Hematopoietic multipotent progenitor cell treated with erythropoietin and hydrocortisone succinate and interleukin-3 and kit ligand, for 4 days (in vitro differentiated cells): ENCODE results near the gene DNAJA3.
A peak's percentile ranks its signal among the peaks of the same experiment; 100 is the strongest.

Experiments
- DNase-seq: peaks from one replicate; pipeline ENCODE4 v3.0.0-alpha.2; 2015

Gene DNAJA3

DNA sequence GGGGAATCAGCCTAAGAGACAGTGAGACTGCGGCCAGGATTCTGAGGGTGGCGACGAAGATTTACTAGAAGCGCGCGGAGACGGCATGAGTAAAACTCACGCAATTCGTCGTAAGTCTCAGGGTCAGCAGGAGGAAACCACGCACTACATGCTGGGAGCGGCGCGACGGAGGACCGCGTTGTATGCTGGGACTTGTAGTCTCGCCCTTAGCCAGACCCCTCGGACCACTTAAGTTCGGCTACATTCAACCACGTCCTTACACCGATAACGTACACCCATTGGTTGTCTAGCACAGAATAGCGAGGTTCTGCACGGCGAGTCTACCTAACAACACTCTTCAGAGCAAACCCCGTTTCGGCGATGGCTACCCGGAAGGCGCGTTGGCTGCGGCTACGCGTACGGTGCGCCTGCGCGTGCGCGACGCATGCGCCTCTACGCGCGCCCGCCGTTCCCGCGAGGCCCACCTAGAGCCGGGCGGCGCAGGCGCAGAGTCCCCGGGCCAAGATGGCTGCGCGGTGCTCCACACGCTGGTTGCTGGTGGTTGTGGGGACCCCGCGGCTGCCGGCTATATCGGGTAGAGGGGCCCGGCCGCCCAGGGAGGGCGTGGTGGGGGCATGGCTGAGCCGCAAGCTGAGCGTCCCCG is at the start of gene DNAJA3:
DNAJA3 (plus strand) TSS at position 491 of the 643 bp plus-strand sequence; CDS start at position 505, 14 bp downstream.
- DNase-seq, result peak; percentile 97

DNA sequence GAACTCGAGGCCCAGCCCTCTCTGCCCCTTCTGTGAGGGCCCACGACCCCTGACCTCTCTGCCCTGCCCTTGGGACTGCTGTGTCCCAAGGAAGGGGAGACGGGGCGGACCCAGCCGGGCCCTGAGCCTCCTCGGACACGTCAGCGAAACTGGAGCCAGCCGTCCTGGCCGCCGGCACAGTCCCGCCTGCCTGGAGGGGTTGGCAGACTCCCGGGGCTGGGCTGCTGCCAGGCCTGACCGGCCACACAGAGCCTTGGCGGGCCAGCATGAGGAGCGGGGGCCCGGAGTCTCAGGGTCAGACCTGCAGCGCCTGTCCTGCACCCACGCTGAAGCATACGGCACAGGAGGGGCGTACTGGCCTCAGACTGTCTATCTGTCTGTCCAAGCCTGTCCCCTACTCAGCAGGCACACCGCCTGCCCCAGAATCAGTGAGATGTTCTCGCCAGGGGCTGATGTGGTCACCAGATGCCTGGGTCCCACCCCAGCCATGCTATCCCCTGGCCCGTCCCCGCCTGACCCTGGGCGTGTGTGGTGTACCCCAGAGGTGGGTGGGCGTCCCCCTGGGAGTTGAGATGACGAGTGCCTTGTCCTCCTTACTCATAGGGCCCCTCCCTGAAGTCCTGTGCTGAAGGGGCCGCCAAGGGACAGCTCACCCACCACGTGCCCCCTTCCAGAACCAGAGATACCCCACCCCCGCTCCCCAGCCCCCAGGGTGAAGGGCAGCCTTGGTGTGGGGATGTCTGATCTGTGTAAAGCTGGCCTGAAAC is 49.4 kb upstream of the DNAJA3 start:
- DNase-seq, result no peak

DNA sequence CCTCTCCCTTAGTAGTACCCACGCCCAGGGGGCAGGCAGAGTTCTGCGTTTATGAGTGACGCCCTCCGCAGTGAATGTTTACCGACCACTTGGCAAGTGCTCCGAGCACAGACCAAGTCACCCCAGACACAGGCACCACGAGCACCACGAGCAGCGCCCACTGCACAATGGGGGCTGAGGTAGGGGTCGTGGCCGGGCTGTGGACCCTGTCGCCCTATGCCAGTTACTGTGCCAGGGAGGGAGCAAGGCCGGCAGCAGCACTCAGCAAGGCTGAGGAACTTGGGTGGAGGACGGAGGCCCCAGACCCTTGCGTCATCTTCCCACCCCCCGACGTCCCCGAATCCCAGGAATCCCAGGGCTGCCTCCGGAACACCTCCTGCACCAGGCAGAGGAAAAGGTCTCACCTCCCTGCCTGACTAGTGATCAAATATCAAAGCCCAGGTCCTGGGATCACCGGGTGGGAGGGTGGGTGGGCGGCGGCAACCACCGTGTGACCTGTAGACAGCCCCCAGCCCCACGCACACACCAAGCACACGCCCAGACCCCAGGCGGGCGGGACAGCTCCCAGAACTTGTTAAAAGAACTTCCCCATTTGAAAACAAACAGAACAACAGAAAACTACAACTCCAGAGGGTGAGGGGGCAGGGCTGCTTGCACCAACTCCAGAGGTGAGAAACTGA is 48.6 kb upstream of the DNAJA3 start:
- no peak for DNase-seq

DNA sequence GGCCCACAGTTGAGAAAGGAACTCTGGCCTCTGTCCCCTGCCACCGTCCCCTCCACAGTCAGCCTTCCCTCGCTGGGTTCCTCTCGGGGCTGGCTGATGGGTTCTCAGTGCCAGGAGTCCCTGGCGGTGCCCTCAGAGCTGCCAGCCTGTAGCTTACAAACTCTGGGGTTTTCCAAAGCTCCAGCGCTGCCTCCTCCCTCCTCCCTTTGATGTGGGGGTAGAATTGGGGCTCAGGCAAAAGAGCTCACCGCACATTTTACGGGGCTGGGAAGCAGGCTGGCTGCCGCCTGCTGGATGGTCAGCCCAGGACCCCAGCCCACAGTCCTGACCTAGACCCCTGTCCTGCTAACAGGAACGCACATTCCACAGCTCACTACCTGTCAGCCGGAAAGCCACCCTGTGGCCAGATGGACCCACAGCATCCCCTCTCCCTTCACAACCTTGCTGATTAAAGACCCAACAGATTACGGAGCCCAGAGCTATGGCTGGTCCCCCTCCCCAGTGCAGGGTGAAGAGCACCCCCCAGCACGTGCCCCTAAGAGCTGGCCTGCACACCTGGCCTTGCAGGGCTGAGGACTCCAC is 48.0 kb upstream of the DNAJA3 start:
- DNase-seq, result no peak

DNA sequence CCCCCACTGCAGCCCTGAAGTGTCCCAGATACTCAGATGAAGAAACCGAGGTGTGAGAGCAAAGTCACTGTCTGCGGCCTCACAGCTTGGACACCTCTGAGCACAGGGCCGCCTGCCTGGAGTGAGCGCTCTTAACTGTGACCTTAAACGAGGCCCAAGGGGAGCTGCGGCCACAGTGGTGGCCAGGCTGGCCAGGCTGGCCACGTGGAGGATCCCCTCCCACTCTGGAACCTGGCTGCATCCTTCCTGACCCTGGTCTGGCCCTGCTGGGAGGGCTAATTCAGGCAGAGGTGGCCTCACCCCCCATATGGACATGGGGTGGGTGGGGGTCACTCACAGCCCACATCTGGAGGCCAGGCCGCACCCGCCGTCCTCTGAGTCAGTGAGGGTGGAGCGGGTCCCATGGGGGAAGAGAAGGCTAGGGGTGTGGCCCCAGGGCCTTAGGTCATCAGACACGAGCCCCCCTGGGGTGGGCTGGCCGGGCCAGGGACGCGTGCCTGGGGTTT is 47.5 kb upstream of the DNAJA3 start:
- no peak for DNase-seq

DNA sequence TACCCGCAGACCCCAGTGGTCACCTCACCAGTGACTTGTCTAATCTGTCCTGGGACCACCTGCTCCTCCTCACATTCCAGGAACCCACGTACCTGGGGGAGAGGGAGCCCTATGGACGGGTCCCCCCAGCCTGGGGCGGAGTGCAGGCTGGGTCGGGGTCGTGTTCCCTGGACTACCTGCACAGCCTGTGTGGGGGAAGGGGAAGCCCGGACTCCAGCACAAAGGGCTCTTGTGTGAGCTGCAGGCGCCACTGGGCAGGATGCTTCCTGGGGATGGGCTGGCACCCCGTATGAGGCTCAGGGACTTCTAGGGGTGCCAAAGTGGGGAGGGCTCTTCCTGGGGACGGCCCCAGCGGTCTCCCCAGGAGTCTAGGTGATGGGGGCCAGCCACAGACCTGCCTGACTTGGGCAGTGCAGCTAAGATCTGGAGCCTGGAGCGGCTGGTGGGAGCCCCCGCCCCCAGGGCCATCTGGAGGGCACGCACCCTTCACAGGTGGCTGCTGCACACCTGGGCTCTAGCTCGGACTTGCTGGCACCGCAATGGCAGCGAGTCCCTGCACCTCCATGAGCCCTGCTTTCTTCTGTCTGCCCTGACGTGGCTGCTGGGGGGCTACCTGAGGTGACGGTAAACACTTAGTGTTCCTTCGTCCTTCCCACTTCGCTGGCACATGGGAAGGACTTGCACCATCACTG is 46.5 kb upstream of the DNAJA3 start:
- DNase-seq, result no peak

DNA sequence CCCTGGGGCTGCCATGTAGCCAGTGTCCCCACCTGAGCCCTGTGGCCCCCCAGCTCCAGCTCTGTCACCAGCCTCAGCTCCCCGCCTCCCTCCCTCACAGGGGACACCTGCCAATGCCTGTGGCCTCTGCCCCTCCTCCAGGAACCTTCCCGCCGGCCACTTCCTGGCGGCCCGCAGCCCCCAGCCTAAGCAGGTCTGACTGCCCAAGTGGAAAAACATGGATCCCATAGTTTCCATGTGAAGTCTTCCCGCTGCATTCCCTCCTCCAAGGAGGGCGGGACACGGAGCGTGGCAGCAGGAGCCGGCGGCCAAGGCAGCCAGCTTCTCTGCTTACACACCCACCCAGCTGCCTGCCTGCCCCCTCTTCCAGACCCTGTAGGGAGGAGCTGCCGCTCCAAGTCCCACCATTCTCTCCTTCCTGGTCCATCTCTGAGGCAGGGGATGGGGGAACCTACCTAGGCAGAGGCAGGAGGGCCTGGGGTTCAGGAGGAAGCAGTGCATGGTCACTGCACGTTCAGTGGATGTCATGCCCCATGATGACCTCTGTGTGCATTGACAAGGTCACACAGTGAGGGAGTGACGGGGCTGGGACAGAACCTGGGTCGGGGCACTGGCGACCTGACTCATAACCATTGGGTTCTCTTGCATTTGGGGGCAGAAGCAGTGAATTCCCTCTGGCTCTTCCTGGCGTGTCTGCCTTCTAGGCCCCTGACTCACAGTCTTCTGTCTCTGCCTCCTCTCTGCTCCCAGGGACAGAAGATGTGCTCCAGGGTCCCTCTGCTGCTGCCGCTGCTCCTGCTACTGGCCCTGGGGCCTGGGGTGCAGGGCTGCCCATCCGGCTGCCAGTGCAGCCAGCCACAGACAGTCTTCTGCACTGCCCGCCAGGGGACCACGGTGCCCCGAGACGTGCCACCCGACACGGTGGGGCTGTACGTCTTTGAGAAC is 45.3 kb upstream of the DNAJA3 start:
- DNase-seq, result no peak

DNA sequence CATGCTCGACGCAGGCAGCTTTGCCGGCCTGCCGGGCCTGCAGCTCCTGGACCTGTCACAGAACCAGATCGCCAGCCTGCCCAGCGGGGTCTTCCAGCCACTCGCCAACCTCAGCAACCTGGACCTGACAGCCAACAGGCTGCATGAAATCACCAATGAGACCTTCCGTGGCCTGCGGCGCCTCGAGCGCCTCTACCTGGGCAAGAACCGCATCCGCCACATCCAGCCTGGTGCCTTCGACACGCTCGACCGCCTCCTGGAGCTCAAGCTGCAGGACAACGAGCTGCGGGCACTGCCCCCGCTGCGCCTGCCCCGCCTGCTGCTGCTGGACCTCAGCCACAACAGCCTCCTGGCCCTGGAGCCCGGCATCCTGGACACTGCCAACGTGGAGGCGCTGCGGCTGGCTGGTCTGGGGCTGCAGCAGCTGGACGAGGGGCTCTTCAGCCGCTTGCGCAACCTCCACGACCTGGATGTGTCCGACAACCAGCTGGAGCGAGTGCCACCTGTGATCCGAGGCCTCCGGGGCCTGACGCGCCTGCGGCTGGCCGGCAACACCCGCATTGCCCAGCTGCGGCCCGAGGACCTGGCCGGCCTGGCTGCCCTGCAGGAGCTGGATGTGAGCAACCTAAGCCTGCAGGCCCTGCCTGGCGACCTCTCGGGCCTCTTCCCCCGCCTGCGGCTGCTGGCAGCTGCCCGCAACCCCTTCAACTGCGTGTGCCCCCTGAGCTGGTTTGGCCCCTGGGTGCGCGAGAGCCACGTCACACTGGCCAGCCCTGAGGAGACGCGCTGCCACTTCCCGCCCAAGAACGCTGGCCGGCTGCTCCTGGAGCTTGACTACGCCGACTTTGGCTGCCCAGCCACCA is 44.4 kb upstream of the DNAJA3 start:
- no peak for DNase-seq

DNA sequence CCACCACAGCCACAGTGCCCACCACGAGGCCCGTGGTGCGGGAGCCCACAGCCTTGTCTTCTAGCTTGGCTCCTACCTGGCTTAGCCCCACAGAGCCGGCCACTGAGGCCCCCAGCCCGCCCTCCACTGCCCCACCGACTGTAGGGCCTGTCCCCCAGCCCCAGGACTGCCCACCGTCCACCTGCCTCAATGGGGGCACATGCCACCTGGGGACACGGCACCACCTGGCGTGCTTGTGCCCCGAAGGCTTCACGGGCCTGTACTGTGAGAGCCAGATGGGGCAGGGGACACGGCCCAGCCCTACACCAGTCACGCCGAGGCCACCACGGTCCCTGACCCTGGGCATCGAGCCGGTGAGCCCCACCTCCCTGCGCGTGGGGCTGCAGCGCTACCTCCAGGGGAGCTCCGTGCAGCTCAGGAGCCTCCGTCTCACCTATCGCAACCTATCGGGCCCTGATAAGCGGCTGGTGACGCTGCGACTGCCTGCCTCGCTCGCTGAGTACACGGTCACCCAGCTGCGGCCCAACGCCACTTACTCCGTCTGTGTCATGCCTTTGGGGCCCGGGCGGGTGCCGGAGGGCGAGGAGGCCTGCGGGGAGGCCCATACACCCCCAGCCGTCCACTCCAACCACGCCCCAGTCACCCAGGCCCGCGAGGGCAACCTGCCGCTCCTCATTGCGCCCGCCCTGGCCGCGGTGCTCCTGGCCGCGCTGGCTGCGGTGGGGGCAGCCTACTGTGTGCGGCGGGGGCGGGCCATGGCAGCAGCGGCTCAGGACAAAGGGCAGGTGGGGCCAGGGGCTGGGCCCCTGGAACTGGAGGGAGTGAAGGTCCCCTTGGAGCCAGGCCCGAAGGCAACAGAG is 43.5 kb upstream of the DNAJA3 start:
- DNase-seq, result no peak

DNA sequence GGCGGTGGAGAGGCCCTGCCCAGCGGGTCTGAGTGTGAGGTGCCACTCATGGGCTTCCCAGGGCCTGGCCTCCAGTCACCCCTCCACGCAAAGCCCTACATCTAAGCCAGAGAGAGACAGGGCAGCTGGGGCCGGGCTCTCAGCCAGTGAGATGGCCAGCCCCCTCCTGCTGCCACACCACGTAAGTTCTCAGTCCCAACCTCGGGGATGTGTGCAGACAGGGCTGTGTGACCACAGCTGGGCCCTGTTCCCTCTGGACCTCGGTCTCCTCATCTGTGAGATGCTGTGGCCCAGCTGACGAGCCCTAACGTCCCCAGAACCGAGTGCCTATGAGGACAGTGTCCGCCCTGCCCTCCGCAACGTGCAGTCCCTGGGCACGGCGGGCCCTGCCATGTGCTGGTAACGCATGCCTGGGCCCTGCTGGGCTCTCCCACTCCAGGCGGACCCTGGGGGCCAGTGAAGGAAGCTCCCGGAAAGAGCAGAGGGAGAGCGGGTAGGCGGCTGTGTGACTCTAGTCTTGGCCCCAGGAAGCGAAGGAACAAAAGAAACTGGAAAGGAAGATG is 42.8 kb upstream of the DNAJA3 start:
- no peak for DNase-seq

DNA sequence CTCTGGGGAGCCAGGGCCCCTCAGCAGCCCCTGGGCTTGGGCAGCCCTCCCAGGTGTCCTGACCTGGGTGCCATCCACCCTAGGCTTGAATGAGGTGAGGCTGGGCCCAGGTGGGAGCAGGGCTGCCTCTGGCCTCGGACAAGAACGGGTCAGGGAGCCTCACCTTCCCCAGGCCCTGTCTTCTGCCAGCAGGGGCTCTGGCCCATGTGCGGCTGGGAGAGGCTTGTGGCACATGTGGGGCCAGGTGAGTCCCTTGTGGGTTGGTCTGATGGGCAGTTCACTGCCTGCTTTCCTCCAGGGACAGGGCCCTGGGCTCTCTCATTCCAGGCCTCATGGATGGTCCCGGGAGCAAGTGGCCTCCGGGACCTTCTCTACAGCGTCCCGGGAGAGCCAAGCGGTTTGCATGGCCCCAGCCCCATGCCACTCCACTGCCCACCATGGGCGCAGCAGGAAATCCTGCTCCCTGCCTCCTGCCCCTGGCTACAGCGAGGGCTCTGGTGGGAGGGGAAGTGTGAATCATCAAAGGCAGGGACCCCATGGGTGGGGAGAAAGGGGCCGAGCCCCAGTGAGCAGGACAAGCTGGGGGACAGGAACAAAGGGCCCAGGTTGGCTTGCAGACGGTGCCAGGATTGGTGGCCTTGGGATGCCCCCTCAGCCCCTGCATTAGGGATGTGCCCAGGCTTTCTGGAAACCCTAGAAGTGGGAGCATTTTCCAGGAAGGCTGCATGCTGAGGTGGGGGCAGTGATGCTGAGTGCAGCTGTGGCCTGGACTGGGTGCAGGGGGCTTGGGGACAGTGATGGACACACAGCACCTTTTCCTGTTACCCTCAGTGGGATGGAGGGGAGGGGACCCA is 41.9 kb upstream of the DNAJA3 start:
- no peak for DNase-seq

DNA sequence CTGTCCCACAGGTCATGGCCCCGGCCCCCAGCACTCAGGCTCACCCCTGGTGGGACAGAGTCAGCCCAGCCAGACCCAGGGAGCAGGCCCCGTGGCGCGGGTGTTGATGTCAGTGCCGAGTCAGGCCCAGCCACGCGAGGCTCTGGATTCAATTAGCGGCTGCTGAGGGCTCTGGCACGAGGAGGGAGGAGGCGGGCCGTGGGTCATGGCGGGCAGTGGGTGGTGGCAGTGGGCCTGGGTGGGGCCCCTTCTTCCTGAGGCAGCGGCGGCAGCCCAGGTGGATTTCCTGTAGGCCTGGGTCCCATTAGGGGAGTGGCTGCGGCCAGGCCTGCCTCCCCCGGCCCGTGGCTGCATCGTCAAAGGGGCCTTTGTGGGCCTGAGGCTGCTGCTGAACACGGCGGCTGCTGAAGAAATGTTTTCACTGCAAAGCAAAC is 41.1 kb upstream of the DNAJA3 start:
- DNase-seq, result no peak

DNA sequence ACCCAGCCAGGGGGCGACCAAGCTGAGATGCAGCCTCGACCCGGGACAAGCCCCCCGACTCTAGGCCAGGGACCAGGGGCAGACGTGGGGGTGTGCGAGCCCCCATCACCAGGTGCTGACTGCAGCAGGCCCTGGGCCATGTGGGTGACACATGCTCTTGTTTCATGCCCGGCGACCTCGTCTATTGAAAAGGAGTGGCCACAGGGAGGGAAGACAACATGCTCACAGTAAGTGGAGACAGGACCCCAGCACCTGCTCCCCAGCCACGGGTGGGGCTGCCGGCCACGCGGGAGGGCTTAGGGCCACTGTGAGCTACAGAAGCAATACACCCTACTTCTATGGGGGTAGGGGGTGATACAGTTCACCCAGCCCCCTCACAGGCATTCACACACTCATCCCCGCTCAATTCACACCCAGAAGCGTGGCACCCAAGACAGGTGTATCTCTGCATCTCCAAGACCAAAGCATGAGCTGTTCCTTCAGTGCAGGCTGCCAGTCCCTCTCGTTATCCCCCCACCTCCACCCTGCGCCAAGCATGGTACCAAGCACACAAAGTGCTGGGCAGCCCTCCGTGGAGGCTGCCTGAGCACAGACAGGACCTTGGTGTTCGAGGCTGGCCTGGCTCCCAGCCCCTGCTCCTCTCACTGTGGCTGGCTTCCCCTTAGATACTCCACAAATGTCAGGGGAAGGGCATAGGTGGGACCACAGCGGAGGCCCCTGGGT is 40.4 kb upstream of the DNAJA3 start:
- no peak for DNase-seq

DNA sequence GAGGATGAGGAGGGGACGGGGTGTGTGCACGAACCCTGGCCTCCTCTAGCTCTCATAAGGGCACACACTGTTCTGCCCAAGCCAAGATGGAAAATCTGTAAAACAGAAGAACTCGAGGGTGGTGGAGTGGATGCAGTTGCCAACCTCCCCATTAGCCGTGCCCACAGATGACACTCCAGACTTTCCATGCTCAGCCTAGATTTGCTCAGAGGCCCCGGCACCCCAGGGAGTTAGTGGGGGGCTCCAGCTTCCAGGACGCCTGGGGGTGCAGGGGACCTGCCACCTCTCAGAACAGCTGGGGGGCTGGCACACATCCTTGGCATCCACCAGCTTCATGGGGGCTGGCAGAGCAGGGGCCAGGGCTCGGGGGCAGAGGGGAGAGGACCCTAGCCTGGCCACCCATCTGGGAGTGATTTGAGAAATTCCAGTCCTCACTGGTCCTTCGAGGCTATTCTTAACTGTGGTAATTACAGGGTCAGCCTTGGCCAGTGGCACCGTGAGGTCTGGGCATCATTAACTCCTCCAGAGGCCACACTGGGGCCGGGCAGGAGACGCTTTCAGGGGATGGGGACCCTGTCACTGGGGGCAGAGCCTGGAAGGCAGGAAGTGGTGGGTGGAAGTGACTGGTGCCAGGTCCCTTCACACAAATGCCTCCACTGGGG is 39.7 kb upstream of the DNAJA3 start:
- no peak for DNase-seq

DNA sequence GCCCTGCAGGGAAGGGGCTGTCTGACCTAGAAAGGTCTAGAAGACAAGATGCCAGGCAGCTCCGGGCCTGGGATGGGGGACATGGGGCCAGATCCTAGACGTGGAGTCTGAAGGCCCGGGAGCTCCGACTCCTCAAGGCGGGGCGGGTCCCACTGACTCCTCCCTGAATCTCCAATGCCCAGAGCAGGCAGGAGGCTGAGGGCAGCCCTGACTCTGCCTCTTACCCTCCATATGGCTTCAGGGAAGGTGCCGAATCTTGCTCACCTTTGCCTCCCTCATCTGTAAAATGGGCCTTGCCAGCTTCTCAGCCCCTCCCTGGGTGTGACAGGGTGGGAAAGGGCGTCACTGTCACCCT is 39.2 kb upstream of the DNAJA3 start:
- DNase-seq, result no peak

DNA sequence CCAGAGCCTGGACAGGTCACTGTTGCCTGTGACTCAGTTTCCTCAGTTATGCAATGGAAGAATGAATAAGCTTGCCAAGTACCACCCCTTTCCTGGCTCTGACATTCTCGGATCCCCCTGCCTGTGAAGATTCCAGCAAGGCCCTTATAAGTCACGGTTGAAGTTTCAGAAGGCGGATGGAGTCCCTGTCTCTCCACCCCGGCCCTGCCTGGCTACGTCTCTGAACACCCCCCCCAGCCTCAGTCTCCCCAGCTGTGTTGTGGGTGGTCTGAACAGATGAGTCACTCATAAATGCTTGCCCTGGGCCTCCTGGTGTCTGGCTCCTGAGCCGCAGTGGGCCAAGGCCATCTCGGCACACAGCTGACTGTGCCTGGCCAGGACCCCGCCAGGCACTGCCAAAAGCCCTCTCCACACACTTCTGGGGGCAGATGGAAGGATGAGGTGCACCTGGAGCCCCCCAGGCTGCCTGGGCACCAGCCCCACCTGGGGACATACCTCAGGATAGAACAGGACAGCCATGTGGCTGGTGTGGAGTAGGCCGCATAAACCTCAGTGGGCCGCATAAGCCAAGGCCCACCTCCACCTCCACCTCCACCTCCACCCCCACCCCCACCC is 38.6 kb upstream of the DNAJA3 start:
- no peak for DNase-seq

DNA sequence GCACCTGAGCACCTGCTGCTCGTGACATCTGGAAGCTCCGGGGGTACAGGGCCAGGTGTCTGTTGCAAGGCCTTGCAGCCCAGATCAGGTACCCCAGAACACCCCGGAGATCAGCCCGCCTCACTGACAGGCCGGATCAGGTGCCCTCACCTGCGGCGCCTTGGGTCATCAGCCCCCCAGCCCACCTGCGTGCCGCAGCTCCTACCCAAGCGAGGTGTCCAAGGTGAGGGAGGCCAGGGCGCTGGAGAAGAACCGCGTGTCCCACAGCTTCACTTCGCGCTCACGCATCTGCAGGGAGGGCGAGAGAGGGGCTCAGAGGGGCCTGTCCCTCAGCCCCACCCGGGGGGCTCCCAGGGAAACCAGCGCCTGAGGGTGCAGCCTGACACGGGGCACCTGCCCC is 37.9 kb upstream of the DNAJA3 start:
- no peak for DNase-seq
